ENCODE data around the gene CXCR4.

- no peak for TF ChIP-seq CTCF (IDR thresholded peaks at IDR 0.05; ENCODE audit: low read depth, low read length, poor library complexity, severe bottlenecking)
- no peak for TF ChIP-seq EZH2phosphoT487 (IDR thresholded peaks at IDR 0.05; ENCODE audit: borderline replicate concordance, low read length)
Measured at GRCh38 chr2:136124805-136125204, 6.9 kb upstream of the CXCR4 start.

Measured in DOHH2 (cell line).